HG02840 (cell line): ENCODE results near the gene IMMP2L.

Experiments
- ATAC-seq: cut with Tn5 transposase; IDR thresholded peaks from one replicate; pipeline ENCODE4 v1.9.1; 2021; ENCODE audit warnings: mild to moderate bottlenecking, moderate library complexity, moderate number of reproducible peaks; ENCODE audit not compliant: unreplicated experiment, low FRiP score

IMMP2L gene

DNA sequence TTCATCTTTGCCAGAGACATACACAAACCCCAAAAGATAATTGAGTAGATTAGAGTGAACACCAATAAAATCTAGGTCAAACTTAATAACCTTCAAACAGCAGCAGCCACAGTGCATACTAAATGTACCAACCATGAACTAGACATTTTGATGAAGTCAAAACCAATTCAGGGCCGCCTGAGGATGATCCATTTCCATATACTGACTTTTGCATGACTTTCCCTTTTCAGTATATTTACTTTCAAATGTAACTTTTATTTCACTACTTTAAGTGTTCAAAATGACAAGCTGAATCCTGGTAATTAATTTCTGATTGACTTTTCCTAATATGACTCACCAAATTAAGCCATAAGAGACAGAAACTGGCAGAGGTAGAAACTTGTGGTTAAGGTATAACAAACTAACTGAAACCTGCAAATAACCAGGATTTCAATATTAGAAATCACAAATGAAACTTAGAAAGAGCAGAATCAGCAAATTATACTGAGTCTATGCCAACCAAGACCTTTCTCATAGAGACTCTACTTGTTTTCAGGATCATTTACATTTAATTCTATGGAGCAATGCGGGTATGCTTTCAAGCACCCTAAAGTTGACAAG, 643.2 kb downstream of the IMMP2L start:
- ATAC-seq = no peak

DNA sequence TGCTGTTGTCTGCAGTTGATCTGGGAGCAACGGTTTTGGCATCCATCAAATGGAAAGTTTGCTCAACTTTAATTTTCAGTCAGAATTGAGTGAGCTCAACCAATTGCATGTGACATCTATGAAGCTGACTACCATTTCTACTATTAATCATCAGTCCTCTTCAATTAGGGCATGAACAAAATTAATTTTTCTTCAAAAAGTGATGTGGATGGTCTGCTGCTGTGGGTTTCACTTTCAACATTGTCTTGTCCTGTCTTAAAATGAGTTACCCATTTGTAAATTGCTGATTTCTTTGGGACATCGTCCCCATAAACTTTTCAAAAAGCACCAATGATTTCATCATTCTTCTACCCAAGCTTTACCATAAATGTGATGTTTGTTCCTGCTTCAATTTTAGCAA, 648.0 kb downstream of the IMMP2L start:
- no peak for ATAC-seq

DNA sequence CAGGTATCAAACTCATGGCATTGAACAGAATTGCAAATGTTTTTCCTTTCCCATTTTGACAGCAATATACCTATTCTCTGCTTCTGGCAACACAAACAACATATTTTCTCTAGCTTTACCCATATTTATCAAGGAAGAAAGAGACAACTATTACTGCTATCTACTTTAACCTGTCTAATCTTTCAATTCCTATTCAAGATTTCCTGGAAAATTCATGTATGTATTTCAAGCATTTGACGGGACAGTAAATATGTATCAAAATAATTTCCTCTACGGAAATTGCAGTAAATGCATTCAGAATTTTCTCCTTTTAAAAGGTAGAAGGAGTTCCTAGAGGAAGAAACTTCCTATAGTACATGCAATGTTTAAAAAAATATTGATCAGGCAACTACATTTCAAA, 650.7 kb downstream of the IMMP2L start:
- no peak for ATAC-seq

DNA sequence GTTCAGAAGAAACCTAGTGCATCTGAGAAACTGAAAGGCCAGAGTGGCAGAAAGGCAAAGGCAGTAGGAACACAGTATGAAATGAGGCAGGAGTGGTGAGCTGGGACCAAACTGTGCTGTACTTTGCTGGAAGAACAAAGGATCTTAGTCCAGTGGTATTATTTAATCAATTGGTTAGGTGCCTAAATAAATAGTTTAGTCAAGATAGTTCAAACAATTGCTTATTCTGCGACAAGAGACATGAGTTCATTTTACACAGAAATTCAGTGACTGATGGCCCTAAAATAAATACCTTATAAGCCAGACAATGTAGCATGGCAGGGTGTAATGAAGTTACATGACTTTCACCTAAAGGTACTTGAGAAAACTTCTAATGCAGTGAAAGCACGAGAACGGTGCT, 653.2 kb downstream of the IMMP2L start:
- ATAC-seq = no peak

DNA sequence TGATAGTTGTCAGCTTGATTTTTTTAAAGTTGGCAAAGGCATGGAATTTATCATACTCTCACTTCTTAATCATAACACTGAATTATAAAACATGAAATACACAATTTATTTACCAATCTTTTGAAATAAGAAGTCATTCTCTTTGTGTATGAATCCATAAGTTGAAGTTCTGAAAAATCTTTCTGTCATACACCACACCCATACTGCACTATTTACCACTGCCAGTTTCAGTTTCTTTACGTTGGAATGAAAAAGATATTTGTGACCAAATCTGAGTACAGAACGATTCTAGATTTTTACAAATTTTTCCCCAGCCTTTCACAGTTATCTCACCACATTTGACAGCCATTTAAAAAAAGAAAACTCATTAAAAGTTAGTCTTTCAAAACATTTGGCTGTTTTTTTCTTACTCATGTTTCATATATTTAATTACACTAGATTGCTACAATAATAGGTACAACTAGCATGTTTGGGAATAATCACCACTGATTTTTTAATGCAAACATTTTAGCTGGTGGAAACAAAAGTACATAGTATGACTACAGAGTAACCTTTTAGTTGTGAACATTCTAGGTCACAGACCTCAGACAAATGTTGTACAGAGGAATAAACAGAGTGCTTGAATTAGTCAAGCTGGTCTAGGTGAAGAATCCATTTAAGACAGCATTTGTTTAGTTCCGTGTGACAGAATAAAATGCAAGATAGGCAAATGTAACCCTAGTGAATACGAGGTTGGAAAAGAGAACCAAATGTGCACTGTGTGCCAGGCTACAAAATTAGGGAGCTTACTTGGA, 656.3 kb downstream of the IMMP2L start:
- ATAC-seq = no peak

DNA sequence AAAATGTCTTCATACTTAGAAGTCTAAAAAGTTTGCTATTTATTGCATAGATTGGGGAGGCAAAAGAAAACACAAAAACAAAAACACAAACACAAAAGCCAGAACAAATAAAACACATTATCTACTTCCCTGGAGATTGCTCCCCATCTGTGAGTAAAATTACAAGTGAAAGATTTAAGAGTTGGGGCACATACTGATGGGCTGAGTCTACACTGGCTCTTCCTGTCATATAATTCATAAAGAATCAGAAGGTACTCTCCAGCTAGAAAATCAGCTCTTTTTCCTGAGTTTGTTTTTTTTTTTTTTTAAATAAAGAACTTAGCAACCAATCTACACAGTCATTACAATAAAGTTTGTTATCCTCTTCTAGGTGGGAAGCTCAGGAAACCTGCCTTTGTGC, 663.8 kb downstream of the IMMP2L start:
- no peak for ATAC-seq

DNA sequence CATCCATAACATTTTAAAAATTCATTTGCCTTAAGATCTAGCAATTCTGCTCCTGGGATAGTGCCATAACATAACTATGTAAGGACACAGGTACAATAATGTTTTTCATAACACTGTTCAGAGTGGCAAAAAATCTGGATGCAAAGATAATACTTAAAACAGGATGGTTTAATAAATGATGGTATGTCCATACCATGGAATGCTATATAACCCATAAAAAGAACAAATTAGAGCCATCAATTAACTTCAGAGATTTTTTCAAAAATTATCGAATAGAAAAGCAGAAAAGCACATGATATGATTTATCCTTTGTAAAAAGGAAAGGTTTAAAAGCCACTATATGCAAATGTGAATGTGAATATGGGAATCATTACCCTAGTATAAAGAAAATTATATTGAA, 664.8 kb downstream of the IMMP2L start:
- no peak for ATAC-seq

DNA sequence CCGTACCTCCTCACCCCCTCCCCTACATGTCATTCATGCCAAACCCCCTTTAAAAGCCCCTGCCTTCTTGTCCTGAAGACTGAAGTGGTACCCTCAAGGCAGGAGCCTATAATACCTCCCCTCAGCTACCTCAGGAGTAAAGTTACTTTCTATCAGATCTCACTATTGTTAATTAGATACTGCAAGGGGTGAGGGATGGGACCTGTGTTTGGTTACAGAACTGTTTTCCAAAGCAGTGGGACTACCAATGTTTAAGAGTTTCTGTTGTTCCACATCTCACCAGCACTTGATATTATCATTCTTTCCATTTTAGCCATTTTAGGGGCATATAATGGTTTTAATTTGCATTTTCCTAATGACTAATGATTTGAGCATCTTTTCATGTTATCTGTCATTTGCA, 668.2 kb downstream of the IMMP2L start:
- no peak for ATAC-seq

DNA sequence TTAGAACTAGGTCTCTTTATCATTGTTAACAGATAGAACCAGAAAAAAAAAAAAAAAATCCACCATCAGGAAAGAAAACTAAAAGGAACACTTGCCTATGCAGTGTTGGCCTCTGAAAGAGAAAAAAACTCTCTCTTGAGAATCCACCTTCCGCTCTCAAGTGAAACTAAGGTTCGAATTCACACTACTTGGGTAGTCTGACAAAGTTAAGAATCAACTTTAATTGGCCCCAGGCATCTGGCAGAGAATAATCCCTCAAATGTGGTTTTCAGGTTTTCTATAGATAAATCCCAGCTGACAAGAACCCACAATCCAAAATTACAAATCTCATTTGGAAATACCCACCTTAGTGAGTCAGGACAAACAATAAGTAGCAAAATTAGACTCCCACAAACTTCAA, 671.1 kb downstream of the IMMP2L start:
- ATAC-seq = no peak

DNA sequence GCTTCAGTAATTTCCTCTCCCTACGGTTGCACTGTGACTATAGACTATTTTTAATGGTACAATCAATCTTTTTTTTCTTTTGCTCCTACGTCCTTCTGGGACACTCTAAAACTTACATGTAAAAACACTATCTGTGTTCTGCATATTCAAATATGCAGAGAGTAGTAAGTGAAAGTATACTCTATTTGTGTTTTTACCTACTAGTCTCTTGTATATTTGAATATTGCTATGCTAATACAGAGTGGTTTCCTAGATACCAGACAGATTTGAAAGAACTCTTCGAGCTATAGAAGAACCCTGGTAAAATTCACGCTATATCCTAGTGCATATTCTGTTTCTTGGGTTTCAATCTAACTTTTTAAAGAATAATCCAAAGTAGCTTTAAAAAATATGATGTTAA, 672.2 kb downstream of the IMMP2L start:
- no peak for ATAC-seq

DNA sequence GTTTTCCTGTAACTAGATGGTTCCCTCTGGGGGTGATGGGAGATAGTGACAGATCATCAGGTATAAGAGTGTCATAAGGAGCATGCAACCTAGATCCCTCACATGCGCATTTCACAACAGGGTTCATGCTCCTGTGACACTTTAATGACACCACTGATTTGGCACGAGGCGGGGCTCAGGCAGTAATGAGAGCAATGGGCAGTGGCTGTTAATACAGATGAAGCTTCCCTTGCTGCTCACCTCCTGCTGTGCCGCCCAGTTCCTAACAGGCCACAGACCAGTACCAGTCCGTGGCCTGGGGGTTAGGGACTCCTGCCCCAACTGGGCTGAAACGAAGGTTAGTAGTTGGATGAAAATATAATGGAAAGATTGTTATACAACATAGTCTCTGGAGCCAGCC, 673.0 kb downstream of the IMMP2L start:
- ATAC-seq = no peak

DNA sequence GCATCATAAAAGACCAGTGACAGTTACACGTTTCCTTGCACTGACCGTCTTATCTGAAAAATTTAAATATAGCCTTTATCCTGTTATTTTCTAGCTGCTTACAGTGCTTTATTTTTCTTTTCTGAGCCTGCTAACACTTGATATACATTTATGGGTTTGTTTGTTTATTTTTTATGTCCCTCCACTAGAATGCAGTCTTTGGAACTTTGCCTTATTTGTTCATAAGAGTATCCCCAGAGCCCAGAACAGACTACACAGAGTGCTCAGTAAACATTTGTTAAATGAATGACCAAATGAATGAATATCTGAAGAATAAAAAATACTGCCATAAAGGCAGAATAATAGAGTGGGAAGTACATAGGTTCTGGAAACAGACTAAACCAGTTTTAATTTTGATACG, 673.7 kb downstream of the IMMP2L start:
- no peak for ATAC-seq

DNA sequence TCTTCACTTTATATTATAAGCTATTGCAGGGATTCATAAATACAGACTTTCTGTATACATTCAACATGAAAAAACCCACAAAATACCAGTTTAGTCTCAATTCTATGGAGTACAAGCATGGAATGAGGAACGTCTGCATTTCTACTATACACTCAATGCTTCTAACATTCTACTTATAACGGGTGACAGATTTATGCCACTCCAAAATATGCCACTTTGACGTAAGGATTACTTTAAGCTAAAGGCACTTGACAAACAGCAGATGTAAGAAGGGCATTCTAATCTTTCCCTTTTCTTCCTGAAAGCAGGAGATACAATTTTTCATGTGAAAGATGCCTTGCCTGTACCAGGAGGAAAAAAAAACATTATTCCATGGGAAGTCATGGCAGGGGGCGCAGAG, 676.8 kb downstream of the IMMP2L start:
- ATAC-seq = no peak

DNA sequence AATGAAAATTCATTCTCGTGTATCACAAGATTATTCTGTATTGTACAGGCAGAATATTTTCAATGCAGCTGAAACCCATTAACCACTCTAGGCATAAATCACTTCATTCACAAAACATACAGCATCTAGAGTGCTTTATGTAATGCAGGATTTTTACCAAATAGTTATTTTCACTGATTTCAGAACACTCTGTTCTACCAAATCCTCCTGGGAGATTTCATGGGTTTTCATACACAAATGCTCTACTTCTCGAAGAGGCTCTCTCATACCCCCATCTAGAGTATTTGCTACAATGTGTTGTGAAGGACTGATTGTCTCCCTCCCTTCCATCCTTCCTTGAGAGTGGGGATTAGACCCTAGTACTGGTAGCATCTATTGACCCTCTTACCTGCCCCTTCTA, 680.6 kb downstream of the IMMP2L start:
- ATAC-seq = no peak

DNA sequence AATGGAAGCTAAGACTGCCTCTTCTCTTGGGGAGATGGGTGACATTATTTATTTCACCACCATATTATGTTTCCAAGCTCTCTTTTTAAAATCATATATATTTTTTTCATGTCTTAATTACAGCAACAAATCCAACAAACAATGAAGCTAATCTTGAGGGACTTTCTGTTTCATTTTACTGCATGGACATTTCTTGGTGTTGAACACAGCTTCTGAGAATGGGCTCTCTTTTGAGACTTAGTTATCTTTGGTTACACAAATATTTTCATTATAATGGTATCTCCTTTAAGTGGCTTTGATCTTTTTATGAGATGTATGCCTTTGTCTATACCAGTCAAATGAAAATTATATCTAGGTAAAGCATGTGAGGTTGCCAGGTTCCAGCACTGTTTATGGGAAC, 681.3 kb downstream of the IMMP2L start:
- no peak for ATAC-seq

DNA sequence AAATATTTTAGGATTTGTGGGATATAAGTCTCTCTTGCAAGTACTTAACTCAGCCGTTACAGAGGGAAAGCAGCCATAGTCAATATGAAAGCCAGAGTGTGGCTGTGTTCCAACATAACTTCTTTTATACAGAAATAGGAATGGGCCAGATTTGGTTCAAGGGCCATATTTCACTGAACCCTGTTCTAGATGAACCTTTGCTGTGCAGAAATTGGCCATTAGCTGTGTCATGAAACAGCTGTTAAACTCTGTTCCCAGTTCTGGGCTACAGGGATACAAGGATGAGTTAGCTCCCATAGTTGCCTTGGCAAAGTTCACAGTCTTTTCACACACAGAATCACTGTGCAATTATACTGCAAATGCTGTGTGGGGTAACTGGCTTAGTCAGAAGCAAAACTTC, 685.3 kb downstream of the IMMP2L start:
- no peak for ATAC-seq

DNA sequence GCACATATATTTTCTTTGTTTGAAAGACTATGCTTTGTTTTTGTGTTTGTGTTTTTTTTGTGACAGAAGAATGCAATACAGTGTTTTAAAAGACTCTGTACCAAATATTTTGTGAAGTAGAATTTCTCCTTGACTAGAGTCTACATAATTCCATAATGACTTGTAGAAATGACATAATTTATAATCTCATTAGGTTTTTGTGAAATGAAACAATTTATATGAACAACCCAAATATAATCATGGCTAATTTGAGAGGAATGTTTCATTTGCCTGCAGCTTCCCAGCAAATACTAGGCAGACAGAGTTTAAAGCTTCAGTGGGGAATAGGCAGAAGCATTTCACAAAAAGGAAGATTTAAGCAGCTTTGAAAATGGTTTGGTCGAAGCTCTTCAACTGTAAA, 686.9 kb downstream of the IMMP2L start:
- no peak for ATAC-seq

DNA sequence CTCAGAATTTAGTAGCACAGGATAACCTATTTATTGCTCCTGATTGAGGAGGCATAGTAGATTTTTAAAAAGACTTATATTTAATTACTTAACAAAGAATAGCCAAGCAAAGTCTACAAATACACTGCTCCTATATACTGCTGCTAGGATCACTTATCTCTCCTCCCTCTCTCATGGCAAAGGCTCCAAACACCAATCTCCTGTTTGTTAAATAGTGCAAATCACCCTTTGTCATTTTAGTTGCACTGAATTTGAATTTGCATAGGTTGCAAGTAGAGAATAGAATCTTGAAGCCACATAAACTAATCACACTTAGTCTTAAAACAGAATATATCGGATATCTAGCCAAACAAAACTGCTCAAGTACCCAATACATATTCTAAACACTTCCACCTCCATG, 690.4 kb downstream of the IMMP2L start:
- no peak for ATAC-seq

DNA sequence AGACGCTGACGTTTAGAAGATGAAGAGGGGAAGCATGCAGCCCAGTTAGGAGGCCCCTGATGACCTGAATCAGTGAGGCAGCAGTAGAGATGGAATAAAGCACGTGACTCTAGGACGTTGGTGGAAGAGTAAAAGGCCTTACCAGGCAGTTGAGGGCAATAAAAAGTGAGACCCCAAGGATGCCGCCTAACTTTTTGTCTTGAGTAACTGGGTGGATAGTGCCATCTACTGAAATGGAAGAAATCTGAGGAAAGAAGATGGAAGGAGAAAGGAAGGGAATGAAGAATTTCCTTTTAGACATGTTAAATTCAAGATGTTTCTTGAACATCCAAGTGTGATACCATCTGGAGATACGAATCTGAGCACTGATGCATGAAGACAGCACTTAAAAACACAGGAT, 691.4 kb downstream of the IMMP2L start:
- no peak for ATAC-seq

DNA sequence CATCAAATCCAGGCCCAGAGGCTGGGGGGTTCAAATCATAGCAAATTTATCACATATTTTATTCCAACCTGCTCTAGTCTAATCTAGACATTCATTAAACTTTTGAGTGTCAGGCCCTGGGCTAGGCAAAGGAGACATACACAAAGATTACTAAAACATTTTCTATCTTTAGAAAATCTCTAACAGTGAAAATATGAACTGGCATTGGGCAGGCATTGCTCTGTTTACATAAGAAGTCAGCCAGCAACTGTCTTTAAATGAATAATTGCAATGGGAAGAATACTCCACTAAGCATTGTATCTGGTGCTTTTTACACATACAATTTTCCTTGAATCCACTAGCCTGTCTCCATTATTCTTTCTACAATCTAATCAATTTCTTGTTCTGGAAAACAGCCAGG, 693.8 kb downstream of the IMMP2L start:
- no peak for ATAC-seq

DNA sequence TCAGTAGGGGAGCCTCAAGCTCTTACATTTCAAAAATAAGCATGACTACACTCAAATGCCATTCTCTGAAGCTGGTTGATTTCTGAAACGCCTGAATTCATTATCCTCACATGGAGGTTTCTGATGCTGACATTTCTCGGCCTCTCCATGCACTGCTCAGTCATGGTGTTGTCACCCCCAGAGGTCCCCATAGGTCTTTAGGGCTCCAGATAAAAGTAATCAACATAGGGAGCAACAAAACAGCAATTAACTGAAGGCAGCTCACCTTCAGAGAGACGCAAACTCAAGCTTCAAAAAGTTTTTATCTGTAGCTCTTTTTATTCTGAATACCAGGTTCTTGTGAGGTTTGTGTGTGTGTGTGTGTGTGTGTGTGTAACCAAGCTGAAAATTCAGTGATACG, 694.5 kb downstream of the IMMP2L start:
- no peak for ATAC-seq

DNA sequence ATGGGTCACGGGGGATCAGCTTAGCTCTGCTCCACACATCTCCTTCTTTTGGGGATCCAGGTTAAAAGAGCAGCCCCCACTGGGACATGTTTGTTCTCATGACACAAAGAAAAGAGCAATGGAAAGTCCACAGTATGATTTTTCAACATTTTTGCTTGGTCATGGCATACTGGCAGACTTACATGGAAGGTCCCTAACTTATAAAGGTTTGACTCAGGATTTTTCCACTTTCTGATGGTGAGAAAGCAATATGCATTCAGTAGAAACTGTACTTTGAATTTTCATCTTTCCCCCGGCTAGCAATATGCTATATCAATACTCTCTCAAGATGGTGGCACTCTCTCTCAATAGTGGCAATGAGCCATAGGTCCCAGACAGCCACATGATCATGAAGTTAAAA, 699.0 kb downstream of the IMMP2L start:
- ATAC-seq = no peak
